HG02981 (cell line): ENCODE results near the gene PPP2R1B.

Experiments
- ATAC-seq: cut with Tn5 transposase; IDR thresholded peaks from one replicate; pipeline ENCODE4 v1.9.1; 2021; ENCODE audit warnings: mild to moderate bottlenecking, moderate library complexity; ENCODE audit not compliant: unreplicated experiment

Gene PPP2R1B

DNA sequence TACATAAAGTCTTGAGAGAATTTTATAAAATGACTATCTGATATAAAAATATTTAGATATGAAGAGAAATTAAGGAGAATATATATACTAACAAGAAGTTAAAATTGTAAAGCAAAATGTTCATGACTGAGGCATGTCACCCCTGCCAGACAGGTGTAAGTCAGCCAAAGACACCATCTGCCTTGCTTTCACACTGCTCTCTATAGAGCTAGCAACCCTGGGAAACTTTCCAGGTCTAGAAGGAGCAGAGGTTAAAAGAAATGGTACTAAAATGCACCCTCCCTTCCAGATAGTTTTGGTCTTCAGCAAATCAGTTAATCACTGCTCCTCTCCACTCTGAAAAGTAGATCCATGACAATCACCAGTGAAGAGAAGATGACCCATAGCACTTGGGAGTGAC, 16.5 kb downstream of the PPP2R1B start:
- no peak for ATAC-seq

DNA sequence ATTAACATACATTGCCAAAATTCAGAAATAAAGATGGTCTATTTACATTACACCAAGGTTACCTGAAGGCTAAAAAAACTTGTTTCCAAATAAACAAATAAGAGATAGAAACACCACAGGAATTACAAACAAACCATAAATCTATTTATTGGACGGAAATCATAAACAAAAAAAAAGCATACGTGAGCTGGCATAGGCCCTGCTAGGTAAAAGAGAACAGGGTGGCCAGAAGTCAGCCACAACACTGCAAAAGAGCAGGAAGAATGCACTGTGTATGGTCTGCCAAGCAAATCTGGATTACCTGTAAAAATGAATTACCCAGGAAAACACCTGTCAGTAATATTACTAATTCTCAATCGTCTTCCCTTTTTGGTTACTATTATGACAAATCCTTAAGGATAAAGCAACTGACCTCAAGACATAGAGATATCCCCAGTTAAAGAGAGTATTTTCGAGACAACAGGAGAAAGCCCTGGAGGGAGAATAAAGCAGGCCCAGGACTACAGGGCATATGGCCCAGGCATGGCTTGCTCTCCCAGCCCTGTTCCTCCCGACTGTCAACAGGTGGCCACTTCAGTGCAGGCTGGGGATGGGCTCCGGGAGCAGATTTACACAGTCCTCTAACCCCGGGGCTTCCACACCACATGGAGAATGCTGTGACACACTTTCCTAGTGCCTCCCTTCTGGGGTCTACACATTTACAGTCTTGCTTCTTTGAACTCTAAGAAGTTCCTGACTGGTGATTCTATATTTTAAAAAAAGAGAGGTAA, 18.0 kb downstream of the PPP2R1B start:
- no peak for ATAC-seq

DNA sequence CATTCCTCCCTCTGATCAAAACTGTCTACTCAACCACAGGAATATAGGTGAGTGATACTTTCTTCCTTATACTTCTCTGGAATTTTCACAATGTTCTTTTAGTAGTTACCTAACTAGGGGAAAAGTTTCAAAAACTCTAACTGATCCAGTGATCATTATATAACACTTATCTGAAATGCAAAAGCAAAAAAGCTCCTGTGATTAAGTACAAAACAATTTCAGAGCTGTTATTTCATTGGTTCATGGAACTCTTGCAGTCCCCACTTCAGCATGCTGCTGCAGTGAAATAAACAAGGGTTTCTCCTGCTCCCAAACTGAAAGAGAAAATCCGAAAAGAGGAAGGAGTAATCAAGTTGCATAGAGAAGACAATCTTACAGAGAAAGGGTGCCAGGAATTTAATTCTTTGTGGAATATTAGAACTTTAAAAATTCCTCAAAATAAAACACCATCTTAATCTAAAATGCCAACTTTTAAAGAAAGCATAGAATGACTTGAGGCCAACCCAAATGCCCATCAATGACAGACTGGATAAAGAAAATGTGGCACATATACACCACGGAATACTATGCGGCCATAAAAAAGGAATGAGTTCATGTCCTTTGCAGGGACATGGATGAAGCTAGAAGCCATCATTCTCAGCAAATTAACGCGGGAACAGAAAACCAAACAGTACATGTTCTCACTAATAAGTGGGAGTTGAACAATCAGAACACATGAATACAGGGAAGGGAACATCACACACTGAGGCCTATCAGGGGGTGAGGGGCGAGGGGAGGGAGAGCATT, 20.3 kb downstream of the PPP2R1B start:
- no peak for ATAC-seq

DNA sequence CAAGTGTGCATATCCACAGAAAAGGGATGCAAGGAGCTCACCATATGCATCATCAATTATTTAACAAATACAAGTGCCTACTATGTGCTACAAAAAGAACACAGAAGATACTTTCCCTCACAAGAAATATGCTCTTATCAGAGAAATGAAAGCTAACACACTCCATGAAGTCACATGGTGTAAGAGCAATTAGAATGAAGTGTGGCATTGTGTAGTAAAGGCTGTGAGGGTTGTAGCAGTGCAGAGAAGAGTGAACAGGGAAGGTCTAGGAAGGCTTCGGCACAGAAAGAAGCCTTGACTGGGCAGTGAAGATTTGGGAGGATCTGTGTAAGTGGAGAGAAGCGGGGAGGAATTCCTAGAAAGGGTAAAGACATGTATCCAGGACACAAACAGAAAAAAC, 22.5 kb downstream of the PPP2R1B start:
- ATAC-seq: no peak

DNA sequence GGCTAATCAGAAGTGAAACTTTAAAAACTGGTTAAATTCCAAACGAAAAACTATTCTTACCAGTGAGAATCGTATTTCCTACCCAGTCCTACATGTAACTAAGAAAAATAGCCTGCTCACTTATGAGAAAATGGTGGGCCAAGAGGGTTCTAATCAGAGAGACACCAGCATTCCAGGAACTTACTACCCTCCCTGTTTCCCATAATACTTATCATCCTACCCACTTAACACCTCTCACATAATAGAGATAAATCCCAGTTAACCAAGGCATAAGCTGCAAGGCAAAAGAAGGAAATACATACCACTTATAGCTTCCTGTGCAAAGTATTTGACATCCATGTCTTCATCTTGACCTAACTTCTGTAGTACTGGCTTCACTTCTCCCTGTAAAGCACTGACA, 24.4 kb downstream of the PPP2R1B start:
- no peak for ATAC-seq

DNA sequence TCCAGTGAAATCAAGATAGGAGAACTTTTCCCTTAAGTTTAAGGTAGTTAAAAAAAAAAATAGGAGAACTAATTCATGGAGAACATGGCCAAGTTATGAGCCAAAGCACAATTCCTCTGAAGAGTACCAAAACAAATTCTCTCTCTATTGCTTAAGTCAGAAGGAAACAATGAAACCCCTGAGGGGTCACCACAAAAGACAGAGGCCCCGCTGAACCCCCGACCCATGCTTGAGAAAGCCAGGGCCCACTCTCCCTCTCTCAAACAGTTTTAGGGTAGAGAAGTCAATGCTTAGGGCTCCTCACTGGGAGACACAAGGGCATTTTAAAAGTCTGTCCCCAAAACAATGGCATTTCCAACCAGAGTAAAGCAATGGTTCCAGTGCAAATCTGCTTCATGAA, 26.9 kb downstream of the PPP2R1B start:
- no peak for ATAC-seq

DNA sequence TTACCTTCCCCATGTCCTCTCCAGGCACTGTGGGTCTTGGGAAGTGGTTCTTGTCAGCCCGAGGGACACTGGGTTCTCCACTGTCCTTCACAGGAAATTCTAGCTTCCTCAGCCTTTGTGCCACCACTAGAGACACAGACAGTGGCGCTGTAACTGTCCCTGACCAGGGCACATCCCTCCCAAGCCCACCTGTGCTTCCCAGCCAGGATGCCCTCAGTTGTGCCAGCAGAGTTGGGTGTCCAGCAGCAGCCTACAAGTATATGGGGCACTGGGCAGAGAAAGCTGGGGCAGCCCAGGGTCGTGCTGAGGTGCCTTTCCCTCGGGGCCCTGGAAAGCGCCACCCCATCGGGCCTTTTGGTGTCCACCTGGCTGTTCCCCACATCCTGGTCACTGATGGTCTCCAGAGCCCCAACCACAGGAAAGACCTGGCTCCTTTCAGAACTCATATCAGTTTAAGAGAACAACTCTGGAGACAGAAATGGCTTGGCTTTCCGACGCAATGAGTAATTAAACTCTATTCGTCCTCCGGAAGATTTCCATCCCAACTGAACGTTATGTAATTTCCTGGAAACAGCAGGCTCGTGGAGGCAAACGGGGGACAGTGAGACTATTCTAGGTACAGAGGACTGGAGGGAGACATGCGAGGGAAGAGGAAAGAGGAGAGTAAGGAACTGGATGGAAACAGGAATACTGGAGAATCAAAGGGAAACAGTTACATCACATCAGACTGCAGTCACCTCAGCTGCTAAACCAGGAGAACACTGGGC, 28.6 kb downstream of the PPP2R1B start:
- no peak for ATAC-seq

DNA sequence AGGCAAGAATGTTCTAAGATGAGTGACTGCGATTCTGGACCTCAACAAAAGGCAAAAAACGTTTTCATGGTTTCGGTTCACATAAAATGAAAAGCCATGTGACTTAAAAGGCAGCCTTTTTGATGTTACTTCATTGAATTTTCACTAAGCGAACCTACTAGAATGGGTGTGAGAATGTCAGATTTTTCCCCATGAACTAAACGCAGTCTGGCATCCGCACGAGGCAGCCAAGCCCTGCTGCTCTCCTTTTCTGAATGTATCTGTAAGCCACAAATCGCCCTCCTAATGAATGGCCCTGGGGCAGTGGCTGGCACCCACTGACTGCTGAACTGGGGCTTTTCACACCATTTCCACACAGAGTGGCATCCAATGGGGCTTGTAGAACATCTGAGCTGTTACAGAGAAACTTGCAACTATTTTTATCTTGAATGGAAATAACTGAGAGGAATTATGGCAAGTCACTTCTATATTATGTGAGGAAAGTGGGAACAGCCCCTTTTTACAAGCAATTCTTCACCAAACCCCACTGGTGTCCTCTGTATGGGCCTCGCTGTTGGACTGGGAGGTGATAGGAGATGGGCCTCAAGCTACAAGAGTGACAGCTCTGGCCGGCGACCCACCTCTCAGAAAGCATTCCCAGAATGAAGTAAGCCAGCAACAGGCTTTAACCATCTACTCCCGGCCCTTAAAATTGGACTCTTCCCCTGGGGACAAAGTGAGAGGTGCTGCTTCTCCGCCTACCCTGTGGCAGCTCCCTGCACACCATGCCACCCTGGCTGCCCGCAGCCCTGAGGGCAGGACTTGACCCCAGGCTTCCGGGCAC, 29.4 kb downstream of the PPP2R1B start:
- ATAC-seq: no peak

DNA sequence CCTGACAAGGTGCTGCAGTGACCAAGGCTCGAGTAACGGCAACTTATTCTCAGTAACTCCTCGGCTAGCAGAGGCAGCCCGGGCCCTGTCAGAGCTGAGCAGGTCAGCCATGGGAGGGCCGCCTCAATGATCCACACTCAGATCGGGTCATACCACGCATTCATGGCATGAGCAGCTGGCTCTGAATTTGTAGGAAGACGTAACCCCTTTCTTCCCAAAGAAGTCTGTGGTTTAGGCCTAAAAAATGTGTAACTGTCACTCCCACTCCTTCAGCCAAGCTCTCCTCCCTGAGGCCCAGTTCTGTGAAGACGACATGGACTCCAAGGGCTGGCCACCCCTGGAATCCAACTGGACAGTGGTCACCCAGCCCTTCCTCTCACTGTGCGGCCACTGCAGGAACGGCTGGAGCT, 30.0 kb downstream of the PPP2R1B start:
- no peak for ATAC-seq

DNA sequence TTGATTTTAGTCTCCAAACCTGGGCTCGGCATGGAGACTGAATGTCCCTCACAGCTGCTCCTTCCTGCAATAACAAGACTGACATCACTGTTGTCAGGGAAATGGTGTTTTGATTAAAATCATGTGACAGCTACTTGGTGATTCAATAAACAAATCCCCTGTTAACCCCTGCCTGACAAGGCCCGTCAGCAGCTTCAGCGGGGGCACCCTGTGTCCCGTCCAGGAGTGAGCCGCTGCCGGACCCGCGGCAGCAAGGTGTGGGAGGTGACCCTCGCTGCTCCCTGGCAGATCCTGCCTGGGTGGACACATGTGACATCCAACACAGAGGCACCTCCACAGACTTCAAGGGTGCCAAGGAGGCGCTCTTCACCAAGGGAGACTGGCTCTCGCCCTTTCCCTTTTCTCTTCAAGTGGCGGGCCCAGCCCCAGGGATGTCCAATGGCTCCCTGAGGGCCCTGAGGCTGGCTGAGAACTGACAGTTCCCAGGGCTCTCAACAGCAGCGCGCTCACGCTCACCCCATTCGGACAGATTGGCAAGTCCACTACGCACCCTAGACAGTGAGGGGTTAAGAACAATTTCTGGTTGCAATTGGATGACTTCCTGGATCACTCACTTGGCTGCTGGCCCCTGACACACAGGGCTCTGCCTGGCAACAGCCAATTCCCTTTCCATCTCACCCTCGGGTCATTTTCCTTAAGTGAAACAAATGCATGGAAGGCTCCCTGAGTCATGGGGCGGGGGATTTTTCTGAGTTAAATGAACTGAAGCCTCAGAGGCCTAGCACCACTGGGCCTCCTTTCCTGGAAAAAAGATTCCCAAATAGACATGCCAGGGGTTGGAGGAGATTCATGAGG, 30.7 kb downstream of the PPP2R1B start:
- no peak for ATAC-seq

DNA sequence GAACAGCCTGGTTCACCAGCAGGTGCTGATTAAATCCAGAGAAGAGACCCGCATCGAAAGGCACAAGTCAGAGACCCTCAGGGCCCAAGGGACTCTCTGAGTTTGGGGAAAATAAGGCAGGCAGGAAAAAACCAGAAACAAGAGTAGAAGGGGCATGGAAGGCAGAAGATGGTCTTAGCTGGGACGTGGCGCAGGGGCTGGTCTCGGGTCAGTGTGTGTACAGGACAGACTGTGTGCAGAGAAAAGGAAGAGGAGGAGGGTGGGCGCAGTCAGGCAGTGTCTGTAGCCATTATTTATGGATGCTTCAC, 31.3 kb downstream of the PPP2R1B start:
- no peak for ATAC-seq

DNA sequence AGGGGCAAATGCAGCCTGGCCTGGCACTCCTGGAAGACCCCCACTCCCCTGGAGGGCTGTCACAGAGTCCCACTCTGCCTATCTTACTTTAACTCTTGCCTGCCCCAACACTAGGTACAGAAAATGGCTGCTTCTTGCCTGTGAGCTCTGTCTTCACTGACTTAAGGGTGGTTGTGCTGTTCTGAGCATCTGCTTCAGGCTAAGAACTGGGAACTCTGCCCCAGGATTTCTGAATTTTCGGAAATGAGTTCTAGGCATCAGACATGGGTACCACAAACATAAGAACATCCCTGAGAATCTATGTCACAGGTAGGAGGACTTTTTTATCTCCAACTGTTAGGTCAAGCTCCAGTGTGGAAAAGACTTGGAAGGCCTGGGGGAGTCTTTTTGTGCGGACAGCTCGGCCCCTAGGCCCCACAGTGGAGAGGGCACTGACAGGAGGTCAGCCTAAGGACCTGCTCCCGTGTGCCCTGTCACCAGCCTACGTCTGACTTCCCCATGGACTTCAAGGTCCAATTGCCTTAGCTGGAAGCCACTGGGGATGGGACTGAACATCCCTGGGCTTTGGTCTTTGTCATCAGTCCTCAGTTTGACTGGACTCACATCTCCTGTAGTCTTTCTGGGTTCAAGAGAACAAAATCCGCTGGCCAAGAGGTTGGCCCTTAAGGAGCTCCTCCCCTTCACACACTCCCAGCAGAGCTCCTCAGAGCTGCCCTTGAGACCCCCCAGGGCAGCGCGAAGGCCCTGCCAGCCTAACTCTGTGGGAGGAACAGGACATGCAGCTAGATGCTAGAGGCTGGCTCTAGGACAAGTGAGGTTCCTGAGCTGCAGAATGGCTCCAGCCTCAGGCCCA, 31.9 kb downstream of the PPP2R1B start:
- no peak for ATAC-seq

DNA sequence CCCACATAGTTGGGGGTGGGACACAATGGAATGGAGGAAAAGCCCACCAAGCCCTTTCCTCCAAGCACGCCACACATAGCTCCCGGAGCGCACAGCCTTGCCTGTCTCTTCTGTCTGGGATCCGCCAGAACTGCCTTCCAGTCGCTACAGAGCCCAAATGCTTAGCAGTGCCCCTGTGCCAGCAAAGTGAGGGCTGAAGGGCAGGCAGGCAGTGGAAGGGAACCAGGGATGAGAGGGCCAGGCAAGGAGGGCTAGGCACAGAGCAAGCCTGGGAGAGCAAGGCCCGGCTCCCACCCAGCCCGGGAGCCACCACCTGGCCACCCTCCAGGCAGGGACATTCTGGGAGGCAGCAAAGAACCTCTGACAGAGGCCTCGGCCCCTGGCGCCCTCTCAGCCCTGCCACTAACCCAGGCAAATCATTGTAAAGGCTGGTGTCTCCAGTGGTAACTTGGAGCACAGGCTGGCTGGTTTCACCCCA, 32.5 kb downstream of the PPP2R1B start:
- ATAC-seq: no peak

DNA sequence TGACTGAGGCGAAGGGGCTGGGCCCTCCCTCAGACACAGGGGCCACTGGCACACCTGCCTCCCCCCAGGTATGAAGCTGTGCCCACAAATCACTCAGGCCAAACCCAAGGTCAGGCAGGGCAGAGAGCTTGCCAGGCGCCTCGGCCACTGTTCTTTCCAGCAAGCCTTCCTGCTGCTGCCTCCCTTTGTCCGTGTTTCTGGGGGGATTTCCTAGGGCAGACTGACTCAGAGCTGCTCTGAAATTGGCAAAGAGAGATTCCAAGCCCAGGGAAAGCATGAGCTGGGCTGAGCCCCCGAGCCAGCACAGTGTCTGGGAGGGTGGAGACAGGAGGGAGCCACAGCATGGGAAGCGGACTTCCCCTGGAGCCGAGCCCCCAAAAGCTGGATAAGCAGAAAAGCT, 33.2 kb downstream of the PPP2R1B start:
- no peak for ATAC-seq

DNA sequence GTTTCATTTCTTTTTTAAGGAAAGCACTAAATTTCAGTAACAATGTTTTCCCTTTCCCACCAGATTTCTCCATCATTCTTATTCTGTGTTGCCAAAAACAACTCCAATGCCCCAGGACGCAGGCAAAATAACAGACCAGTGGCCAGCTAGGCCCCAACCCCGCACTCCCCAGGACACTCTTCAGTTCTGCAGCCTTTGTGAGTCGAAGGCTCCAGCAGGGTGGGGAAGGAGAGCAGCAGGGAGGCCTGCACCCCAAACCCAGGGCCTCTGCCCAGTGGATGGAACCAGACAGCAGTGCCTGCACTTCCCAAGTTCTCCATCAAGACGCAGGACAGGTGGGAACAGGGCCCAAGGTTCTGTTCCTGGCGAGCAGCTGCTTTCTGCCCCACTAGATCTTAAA, 34.4 kb downstream of the PPP2R1B start:
- ATAC-seq: no peak

DNA sequence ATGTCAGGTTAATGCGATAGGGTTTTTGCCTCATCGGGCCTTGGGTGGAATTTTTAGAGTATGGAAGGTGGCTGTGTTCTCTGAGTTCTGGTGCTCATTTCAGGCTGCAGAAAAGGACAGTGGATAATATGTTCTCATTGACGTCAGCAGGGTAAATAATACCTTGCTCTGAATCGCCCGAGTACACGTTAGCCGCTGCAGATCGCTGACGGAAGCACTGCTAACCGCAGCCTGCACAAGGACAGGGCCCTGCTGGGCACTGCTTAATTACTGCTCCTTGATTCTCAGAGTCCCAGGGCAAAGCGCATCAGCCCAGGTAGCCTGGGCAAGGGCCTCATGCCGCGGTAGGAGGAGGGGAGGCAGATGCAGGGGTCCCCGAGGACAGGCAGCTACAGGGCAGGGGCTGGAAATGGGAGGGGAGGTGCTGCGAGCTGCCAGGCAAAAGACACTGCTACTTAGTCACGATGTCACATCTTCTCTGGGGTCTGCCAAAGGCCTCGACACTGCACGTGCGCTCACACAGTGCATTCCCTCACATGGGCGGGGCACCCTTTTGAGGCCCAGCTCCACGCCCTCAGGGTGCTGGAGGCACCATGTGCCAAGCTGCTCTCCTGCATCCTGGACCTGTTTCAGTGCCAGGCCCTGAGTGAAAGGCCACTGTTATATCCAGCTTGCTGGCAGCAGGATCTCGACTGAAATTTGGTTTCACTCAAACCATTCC, 35.2 kb downstream of the PPP2R1B start:
- ATAC-seq: no peak

DNA sequence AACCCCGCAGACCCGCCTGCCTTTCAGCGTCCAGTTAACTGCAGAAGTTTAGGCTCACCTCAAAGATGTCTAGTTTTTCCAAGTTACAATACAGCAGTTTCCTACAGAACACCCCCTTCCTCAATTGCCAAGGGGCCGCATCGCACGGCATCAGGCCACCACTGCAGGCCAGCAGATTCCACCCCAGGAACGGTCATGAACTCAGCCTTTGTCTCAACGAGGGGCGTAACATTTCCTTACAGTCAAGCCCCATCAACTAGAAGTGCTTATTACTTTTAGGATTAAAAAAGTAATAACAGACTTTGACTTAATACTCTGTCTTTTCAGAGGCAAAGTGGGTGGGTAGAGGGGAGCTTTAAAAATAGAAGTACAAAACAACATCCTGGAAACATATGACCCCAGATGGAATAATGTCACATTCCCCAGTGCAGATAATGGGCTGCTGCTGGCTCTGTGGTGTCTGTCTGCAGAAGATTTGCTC, 36.3 kb downstream of the PPP2R1B start:
- ATAC-seq: no peak
